ENCODE results near the gene IQCN.

IQCN gene, protein sequence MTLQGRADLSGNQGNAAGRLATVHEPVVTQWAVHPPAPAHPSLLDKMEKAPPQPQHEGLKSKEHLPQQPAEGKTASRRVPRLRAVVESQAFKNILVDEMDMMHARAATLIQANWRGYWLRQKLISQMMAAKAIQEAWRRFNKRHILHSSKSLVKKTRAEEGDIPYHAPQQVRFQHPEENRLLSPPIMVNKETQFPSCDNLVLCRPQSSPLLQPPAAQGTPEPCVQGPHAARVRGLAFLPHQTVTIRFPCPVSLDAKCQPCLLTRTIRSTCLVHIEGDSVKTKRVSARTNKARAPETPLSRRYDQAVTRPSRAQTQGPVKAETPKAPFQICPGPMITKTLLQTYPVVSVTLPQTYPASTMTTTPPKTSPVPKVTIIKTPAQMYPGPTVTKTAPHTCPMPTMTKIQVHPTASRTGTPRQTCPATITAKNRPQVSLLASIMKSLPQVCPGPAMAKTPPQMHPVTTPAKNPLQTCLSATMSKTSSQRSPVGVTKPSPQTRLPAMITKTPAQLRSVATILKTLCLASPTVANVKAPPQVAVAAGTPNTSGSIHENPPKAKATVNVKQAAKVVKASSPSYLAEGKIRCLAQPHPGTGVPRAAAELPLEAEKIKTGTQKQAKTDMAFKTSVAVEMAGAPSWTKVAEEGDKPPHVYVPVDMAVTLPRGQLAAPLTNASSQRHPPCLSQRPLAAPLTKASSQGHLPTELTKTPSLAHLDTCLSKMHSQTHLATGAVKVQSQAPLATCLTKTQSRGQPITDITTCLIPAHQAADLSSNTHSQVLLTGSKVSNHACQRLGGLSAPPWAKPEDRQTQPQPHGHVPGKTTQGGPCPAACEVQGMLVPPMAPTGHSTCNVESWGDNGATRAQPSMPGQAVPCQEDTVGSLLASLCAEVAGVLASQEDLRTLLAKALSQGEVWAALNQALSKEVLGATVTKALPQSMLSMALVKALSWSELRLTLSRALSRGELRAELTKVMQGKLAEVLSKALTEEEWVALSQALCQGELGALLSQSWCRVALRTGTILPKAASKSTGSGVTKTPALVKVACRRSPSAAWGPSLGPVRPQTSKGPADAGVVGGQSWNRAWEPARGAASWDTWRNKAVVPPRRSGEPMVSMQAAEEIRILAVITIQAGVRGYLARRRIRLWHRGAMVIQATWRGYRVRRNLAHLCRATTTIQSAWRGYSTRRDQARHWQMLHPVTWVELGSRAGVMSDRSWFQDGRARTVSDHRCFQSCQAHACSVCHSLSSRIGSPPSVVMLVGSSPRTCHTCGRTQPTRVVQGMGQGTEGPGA (N-terminal part only)

DNA sequence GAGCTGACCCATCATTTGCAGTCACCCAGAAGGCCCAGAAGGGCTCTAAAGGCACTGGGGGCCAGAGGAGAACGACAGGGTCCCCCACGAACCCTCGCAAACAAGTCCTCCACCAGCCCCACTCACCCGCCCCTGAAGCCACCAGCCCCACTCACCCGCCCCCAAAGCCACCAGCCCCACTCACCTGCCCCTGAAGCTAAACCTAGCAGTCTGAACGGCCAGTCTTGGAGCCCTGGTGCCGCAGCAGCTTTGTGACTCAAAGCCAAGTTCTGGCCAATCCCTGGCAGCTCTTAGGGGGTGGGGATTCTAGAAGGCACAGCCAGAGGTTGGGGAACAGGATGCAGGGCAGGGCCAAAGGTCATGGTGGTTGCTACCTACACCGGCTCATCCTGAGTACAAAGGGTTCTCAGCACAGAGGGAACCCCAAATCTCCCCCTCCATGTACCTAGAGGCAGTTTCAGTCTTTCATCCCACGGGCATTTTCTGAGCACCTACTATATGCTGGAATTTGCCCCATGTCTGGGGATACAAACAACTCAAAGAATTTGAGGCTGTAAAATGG lies at the start of gene IQCN:
TSS of gene IQCN (minus strand) at position 234 of the 562 bp plus-strand sequence. CDS start 4,974 bp downstream, outside the sequence.
- DNase-seq = no peak

DNA sequence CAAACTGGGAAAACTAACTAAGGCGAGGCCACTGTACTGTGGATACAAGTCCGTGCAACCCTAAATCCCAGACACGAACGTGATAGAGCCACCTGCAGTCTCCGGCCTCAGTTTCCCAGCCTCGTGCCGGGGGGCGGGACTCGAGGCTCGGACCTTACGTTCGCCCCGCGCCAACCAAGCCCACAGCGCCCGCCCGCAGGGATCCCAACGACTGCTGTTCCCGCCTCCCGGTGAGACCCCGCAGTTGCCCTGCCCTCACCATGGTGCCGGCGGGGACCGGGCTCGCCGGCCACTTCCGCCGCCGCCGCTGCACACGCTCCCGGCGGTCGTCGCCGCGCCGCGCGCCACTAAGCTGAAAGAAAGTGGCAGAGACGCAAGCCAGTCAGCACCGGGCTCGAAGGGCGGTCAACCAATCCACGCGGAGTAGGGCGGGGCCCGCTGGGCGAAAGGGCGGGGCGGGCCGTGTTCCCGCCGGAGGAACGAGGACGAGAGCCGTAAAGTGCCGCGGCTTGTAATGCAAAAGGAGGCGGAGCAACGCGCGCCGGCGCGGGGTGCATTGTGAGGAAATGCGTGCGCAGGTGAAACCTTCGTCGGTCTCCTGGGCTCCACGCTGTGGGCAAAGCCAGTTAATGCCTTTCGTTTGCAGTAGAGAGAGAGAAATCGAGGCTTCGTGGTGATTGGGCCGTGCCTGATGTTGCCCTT lies 48.7 kb upstream of the IQCN start, which contains the start of gene LSM4:
TSS of gene LSM4 (minus strand) at position 318 of the 702 bp plus-strand sequence. CDS start at position 262, 56 bp downstream.
- DNase-seq = peak; percentile 98

DNA sequence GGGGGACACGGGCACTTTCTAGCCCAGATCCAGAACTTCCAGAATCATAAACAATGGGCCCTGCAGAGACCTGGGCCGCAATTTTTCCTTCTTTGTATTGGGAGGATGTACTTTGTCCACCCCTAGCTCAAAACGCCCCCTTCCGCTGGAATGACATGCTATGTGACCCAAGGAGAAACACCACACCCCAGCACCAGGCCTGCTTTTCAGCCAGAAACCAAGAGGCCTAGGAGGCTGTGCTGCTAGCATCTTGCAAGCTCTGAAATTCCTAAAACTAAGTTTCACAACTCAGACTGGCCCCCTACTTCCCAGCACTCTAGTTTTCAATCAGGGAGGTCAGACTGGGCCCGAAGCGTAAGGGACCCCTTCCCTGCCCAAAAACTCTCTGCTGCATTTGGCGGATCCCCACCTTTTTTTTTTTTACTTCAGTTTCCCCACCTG lies 48.1 kb upstream of the IQCN start:
- peak; percentile 11 for DNase-seq

DNA sequence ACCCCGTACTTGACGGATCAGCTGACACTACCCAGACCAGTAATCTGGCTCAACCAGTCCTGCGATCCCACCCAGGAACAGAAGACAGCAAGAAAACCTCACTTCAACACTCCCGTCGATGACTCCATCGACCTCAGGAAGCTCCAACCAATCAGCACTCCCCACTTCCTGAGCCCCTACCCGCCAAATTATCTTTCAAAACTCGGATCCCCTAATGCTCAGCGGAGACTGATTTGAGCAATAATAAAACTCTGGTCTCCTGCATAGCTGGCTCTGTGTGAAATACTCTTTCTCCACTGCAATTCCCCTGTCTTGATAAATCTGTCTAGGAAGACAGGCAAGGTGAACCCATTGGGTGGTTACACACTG lies 47.5 kb upstream of the IQCN start:
- DNase-seq = no peak

DNA sequence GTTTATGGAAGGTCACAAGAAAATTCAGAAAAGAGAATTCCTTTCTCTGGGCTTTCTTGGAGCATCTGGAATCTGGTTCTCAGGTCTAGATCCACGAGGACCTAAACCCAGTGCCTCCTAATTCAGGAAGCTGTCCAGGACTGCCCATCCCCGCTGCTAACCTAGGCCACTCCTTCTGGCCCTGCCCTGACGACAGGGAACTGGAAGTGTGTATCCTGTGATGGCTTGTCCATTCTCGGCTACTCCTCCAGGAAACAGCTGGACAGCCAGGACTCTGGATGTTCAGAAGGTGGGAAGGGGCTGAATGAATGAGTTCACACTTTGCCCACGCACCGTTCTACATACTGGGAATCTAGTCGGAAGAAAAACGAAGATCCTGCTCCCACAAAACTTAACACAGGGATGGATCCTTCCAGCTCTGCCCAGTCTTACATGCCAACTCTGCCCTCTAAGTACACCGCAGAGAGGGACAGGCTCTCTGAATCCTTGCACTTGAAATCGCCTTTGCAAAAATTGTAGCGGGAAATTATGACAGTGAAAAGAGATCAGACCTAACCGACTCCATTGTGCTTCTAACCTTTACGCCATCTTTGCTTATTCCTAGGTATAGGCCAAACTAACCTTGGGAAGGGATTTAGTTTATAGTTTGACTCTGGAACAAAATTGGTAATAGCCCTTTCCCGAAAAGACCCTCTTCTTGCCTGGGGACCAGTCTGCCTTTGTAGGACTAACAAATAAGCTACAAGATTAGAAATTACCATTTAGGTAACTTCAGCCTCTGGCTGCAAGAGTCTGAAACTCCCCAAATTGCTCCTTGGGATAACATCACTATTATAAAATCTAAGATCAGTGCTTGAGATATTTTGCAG lies 46.8 kb upstream of the IQCN start:
- DNase-seq = no peak

DNA sequence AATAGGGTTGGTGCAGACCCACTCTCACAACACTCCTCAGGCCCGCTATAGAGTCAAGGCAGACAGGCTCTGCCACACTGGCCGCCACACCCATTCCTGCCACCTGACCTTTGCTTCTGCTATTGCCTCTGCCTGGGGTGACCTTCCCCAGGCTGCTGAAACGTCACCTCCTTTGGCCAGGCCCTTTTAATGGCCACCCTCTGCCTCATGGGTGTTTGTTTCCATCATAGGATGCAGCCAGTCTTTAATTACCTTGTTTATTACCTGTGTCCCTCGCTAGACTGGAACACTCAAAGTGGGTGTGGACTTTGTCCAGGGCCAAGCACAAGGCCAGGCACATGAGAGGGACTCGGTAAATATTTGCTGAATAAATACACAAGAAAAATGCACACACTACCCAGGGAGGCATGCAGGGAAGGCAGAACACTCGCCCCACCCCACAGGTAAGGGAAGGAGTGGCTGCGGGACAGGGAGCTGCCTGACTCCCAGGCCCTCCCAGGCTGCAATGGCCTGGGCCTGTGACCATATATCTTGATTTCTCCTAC lies 45.4 kb upstream of the IQCN start:
- DNase-seq = no peak

DNA sequence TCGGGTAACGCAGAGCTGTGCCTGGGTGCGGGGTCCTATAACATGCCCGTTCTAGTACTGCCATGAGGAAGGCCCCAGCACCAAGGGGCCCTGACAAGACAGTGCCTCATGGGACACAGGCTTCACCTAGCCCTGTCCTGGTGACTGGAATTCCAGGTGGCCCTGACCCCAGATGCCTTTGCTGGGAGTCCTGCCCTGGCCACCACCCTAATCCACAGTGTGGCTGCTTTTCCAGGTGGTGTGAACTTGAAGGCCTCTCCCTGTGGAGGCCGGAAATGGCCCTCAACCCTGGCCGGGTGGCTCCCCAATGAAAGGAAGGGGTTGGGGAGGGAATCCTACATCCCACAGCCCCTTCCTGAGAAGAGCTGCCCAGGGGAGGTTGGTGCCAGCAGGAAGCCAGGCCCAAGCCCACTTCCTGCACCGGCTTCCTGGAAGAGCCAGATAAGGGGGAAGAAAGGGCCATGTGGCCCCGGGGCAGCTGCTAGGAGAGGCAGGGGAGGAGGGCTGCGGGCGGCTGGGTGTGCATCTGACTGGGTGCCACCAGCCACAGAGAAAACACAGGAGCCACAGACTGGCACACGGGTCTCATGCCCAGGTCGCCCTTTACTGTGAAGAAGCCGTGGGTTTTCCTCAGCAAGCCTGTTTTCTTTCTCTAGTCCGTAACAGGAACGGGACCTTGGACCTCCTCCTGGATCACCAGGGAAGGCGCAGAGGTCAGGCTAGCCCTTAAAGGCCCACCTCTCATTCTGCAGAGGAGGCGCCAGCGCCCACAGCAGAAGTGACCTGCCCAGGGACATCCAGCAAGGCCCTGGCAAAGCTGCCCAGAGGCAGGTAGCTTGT lies 43.9 kb upstream of the IQCN start:
- DNase-seq = no peak

DNA sequence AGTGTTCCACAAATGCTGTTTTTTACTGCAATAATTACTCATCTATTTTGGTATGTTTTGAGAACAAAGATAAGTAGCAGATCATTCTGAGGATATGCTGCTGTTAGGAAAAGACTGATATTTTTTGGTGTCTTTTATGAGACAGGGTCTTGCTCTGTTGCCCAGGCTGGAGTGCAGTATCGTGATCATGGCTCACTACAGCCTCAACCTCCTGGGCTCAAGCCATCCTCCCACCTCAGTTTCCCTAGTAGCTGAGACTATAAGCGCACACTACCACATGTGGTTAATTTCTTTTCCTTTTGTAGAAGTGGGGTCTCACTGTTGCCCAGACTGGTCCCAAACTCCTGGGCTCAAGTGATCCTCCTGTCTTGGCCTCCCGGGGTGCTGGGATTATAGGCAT lies 39.1 kb upstream of the IQCN start:
- DNase-seq = no peak

DNA sequence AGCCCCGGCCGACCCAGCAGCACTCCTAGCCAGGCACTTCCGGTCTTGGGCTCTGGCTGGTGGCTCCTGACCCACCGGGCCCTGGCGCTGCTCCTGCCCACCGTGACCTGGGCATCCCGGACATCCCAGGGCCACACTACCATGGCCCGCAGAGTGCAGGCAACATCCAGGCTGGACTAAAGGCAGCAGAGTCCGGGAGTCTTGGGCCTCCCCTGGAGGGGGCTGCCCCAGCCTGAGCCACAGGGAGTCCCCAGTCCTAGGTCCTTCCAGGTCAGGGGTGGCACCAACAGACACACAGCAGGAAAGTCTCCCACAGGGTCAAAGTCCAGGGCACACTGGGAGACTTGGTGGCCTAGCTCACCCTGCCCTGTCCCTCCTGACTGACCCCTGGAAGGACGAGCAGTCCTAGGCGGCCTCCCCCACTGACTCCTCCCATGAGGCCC lies 37.9 kb upstream of the IQCN start:
- no peak for DNase-seq

DNA sequence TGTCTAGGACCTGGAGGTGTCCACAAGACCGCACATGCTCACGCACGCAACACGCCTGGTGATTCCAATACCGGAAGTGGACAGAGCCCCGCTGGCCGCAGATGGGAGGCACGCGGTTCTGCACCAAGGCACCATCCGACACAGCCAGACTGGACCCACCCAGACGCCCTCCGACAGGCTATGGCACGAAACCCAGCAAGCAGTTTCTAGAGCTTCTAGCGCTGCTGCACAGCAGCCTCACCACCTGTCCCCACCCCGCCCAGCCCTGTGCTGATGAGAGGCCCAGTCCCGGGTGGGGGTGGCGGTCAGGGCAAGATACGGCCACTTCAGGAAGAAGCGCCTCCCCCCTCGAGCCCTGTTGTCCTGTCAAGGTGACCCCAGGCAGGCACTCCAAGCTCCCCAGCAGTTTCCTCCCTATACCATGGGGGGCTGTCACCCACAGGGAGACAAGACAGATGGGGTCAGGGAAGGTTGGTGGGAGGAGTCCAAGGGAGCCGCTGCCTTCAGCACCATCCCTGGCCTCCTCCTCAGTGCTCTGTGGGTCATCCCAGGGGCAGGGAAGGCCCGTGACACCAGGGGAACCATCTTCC lies 37.3 kb upstream of the IQCN start:
- DNase-seq = no peak

DNA sequence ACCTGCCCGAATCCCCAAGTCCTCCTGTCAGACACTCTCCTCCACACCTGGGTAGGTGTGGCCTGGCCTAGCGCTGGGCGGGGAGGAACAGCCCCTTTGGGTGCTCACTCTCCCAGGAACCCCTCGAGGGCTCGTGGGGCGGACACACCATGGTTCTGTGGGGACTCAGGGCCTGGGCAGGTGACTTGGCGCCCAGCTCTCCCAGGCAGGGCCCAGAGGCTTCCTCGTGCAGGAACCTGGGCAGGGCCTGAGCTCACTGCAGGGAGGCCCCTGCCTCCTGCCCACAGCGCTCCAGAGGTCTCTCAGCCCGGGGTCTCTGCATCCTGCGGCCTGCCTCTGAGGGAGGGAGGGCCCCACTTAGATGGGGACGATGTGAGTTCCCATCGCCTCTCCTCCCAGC lies 36.7 kb upstream of the IQCN start:
- no peak for DNase-seq

DNA sequence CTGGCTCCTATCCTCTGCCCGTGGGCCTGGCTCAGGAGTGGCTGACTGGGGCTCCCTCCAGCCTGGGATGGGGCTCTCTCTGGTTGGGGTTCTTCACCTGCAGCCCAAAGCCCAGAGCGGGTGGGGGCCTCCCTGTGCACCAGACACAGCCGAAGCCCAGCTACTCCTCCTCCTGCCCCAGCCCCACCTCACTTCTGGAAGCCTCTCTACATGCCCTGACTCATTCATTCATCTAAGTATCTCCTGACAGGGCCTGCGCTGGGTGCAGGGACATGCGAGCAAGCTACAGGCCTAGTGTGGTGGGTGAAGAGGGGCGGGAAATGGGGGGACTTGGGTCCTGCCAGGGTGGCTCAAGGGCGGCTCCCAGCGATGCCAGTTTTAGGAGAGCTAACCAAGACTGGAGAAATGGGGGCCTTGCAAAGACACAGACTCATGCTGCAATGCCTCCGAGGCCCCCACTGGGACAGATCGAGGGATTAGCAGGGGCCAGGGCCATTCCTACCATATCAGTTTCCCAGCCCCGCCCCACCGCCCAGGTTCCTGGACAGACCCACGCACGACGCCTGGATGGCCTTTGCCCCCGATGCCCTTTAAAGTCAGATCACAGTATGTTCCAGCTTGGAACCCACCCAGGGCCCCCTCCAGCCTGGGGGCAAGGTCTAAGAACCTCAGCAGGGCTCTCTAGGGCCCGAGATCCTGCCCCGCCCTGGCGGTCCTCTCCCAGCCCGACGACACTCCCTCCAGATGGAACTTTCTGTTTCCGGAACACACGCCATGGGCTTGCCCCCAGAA lies 36.1 kb upstream of the IQCN start:
- DNase-seq = no peak

DNA sequence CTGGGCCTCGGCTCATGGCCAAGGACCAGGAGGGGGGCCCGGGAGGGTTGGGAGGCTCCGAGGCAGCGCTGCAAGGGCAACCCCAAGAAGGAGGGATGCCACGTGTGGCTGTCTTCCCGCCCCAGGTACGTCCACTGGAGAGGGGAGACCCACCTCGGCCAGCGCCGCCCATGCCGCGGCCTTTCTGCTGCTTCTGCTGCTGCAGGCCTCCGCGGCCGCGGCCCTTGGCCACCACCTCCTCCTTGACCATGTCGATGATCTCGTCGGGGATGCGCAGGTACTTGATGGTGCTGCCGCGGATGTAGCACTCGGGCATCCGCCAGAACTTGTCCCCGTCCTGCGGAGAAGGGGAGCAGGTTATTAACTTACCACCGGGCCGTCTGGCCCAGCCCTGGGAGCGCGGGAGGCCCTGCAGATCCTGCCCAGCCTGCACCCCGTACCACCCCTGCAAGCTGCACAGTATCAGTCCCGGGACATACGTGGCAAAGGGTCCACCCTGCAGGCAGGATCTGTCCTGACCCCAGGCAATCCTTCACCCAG lies 35.3 kb upstream of the IQCN start:
- DNase-seq = no peak

DNA sequence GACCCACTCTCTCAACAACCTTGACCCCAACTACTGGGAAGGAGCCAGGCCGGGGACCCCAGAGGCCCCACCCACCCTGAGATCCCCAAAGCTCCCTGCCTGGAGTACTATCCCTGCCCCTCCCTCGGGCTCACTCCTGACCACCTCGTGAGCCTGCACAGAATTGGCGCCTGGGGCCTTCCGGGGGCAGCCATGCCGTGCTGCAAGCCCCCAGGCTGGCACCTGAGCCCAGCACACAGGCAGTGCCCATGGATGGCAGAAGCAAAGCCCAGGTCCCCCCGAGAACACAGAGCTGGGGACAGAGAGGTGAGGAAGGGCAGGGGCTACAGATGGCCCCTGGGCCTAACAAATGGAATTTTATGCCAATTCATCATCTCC lies 34.7 kb upstream of the IQCN start:
- no peak for DNase-seq

DNA sequence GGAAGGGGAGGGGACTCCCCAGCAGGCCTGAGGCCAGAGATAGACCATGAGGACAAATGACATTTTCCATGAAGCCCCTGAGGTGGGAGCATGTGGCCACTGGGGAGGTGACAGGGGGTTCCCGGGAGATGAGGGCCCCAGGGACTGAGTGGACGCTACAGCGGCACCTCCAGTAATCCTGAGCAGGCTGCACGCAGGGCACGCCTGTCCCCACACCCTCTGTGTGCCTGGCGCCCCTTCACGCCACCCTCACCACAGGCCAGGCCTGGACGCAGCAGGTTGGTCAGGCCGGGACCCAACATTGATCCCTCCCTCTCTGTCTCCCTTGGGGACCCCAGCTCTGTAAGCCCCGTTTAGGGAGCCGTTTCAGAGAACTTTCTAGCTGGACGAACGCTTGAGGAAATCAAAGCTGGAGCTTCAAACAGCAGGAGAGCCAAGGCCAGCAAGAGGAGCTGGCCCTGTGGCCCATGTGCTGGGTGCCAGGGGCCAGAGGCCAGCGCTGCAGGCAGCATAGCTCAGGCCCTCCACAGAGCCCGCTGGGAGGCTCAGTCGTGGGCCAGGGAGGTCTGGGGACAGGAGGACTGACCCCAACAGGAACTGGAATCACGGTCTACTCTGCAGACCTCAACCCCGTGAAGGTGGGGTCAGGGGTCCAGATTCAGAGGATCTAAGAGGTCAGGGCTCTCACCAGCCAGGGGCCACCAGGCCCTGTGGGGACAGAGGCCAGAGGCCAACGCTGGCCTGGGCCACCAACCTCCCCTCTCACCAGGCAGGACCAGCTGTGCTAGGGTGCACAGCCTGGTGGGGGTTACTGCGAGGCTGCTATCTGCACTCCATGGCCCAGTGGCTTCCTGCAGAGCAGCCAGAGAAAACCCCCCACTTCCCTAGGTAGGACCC lies 34.0 kb upstream of the IQCN start:
- DNase-seq = no peak

DNA sequence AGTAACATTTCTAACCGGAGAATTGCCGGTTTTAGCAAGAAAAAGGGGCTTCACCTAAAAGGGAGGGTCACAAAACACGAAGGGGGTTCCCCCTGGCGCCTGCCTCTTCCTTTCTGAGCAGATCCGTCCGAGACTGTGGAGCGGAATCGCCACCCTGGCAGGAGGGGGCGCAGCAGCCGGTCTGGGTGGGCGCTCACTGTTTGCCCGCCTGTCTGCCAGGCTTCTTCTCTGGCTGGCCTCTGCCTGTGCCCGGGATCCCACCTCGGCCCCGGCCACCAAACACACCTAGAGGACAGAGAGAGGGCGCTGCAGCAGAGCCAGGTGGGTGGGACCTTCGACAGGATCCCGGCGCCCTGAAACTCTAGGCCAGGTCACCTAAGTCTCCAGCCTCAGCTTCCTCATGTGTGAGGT lies 33.0 kb upstream of the IQCN start:
- DNase-seq = no peak

DNA sequence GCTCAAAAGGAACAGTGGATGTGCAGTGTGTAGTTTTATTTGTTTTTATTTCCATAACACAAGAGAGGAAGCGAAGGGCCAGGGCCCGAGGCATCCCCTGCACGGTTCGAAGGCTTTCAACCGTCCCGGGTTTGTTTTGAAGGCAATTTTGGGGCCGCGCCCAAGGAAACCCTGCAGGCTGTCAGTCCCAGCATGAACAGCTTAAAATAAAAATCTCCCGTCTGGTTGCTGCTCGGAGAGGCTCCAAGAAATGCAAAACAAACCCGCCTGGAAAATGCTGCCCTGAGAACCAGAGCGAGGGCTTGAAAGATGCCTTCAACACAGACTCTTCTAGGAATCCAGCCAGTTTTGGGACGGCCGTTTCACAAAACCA lies 32.6 kb upstream of the IQCN start:
- no peak for DNase-seq

All from NCI-H2171 (cell line).